ENCODE results near the gene DNAJB2.
A peak's percentile ranks its signal among the peaks of the same experiment; 100 is the strongest.

DNAJB2 gene

DNA sequence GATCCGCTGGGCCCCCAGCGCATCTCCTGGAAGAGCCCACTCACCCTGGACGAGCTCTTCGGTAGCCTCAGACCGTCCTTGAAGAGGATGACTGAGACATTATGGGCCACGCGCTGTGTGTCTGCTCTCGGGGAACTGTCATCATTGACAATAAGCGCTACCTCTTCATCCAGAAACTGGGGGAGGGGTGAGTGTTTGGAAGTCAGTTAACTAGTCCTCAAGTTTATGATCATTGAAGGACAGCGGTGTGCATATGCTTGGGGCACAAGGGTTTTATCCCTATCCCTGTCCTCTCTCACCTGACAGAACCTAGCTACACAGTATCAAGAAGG lies 33.3 kb upstream of the DNAJB2 start:
- no peak for DNase-seq (ENCODE audit: low read depth)
- peak overlapping the region; percentile 98 for H3K4me3 ChIP-seq (ENCODE audit: low read depth, low read length)
- TF ChIP-seq, protein P1, sequence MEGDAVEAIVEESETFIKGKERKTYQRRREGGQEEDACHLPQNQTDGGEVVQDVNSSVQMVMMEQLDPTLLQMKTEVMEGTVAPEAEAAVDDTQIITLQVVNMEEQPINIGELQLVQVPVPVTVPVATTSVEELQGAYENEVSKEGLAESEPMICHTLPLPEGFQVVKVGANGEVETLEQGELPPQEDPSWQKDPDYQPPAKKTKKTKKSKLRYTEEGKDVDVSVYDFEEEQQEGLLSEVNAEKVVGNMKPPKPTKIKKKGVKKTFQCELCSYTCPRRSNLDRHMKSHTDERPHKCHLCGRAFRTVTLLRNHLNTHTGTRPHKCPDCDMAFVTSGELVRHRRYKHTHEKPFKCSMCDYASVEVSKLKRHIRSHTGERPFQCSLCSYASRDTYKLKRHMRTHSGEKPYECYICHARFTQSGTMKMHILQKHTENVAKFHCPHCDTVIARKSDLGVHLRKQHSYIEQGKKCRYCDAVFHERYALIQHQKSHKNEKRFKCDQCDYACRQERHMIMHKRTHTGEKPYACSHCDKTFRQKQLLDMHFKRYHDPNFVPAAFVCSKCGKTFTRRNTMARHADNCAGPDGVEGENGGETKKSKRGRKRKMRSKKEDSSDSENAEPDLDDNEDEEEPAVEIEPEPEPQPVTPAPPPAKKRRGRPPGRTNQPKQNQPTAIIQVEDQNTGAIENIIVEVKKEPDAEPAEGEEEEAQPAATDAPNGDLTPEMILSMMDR (conservative IDR thresholded peaks at IDR 0.05; ENCODE audit: low read depth, low read length): no peak

DNA sequence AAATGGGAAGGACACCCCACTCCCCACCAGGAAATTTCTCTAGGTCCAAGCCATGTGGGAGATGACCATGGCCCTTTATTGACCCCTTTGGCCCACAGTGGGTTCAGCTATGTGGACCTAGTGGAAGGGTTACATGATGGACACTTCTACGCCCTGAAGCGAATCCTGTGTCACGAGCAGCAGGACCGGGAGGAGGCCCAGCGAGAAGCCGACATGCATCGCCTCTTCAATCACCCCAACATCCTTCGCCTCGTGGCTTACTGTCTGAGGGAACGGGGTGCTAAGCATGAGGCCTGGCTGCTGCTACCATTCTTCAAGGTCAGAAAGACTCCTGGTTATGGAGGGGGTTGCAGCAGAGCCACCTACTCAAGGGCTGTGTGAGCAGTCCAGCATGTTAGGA lies 32.6 kb upstream of the DNAJB2 start:
- H3K4me3 ChIP-seq (ENCODE audit: low read depth, low read length): no peak overlapping the region

DNA sequence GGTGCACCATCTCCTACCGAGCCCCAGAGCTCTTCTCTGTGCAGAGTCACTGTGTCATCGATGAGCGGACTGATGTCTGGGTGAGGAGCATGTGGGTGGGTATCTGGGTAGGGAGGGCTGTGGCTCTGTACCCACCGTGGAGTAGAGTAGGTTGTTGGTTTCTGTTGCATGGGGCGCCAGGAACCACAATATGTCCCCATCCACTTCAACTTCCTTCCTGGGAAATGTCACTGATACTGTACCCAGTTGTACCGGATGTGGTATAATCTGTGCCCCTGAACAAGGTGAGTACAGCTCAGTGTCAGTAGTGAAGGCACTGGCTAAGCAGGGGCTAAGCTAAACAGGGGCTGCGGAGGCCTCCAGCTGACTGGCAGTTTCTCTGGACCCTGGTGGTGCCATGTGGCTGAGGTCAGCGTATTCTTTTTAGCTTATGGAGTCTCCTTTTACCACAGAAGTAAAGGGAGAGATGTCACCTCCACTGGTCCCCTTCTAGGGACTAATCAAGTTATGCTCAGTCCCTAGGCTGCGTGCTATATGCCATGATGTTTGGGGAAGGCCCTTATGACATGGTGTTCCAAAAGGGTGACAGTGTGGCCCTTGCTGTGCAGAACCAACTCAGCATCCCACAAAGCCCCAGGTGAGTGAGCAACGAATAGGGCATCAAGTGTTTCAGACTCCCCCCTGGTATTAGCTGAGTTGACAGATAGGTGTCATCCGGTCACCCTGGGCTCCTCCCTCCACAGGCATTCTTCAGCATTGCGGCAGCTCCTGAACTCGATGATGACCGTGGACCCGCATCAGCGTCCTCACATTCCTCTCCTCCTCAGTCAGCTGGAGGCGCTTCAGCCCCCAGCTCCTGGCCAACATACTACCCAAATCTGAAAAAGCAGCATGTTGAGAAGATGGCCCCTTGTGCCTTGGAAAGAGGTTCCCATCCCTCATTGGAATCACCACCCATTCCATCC lies 31.2 kb upstream of the DNAJB2 start:
- H3K4me3 ChIP-seq (ENCODE audit: low read depth, low read length): no peak overlapping the region
- TF ChIP-seq, protein P1 (conservative IDR thresholded peaks at IDR 0.05; ENCODE audit: low read depth, low read length): no peak

More for the DNA sequence above, 32.6 kb upstream of the DNAJB2 start:
- TF ChIP-seq, protein P1 (conservative IDR thresholded peaks at IDR 0.05; ENCODE audit: low read depth, low read length): no peak
- no peak for DNase-seq (ENCODE audit: low read depth)

DNA sequence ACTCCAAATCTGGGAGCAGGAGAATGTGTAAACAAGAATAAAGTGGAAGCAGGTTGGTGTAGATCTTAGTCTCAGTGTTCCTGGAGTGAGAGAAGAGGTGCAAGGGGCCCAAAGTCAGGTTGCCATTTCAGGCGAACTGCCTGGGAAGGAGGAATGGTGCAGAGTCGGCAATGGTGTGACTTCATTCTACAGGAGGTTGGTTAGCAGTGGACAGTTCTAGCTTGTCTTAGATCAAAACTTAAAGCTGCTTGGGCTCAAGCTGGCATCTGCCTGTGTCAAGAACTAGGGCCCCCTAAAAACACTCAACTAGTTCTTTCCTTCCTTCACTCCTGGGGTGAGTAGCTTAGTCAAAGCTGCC lies 30.3 kb upstream of the DNAJB2 start:
- DNase-seq (ENCODE audit: low read depth): no peak
- no peak overlapping the region for H3K4me3 ChIP-seq (ENCODE audit: low read depth, low read length)
- TF ChIP-seq, protein P1 (conservative IDR thresholded peaks at IDR 0.05; ENCODE audit: low read depth, low read length): no peak

More for the DNA sequence above, 31.2 kb upstream of the DNAJB2 start:
- no peak for DNase-seq (ENCODE audit: low read depth)

DNA sequence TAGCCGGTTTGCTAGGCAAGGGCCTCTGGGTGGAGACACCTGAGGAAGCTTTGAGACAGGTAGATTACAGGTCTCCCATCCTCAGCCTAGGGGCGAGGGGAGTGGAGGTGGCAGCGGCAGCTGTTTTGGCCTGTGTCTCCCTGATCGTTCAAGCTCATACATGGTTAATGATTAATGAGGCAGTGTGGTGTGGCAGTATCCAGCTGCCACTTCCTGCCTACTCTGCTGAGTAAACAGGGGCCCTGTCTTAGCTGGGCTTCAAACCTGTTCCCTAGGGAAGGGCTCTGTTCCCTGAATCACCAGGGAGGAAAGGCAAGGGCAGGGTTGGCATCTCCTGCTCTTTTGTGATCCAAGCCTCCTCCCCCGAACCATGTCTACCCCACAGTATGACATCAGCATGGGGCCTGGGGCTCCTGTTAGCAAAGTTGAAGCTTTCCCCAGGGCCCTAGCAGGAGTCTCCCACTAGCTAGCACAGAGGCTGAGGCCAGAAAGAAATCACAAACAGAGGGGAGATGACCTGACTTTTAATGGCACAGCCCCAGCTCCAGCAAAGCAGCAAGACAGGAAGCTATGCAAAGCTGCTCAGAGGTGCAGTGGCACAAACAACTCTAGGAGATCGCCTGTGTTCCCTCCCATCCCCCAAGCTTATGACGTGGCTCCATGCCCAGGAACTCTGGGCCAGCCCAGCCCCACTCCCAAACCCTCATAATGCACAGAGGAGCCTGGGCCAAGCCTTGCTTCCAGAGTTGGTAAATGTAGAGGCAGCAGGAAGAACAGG lies 29.8 kb upstream of the DNAJB2 start:
- TF ChIP-seq, protein P1 (conservative IDR thresholded peaks at IDR 0.05; ENCODE audit: low read depth, low read length): no peak
- no peak overlapping the region for H3K4me3 ChIP-seq (ENCODE audit: low read depth, low read length)

DNA sequence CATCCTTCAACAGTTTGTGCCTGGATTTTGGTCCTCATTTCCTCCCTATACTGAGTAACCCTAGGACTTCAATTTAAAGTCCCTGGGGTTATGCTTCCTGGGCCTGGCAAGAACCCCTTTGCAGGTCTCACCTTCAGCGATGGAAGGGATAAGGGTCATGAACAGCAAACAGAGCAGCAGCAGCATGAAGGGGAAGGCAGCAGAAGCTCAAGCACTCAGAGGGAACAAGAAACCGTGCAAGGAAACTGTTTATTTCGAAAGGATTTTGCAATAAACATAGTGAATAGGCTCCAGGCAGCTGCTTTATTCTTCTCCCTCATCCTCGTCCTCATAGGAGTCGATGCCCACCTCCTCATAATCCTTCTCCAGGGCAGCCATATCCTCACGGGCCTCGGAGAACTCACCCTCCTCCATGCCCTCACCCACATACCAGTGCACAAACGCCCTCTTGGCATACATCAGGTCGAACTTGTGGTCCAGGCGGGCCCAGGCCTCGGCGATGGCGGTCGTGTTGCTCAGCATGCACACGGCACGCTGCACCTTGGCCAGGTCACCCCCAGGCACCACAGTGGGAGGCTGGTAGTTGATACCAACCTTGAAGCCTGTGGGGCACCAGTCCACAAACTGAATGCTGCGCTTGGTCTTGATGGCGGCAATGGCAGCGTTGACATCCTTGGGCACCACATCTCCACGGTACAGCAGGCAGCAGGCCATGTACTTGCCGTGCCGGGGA lies 29.0 kb upstream of the DNAJB2 start:
- H3K4me3 ChIP-seq (ENCODE audit: low read depth, low read length): no peak overlapping the region
- TF ChIP-seq, protein P1 (conservative IDR thresholded peaks at IDR 0.05; ENCODE audit: low read depth, low read length): no peak
- no peak for DNase-seq (ENCODE audit: low read depth)

More for the DNA sequence above, 29.8 kb upstream of the DNAJB2 start:
- peak; percentile 76 for DNase-seq (ENCODE audit: low read depth)
